HEK293 (cell line): ENCODE results near the gene INHBB.

Experiments
- CTCF ChIA-PET: fragments of 350-600 bp; formaldehyde crosslinking; extraction: SDS; loops from one replicate; lab custom pipeline; 2021; ENCODE audit warnings: antibody characterized with exemption; lab: Yijun Ruan, JAX
- POLR2A ChIA-PET: fragments of 300-600 bp; formaldehyde crosslinking; extraction: SDS; loops from one replicate; lab custom pipeline; 2020; ENCODE audit warnings: antibody characterized with exemption, inconsistent platforms; lab: Yijun Ruan, JAX
- H3K27ac ChIP-seq: fragments of 200-500 bp; sonication (Bioruptor generic); 2 replicates; pipeline ENCODE4 v1.5.1; 2014; ENCODE audit warnings: low read depth, low read length, control low read depth, inconsistent platforms; ENCODE audit errors: extremely low read depth
- H3K36me3 ChIP-seq, 2 experiments: fragments of 200-500 bp in 1 of 2; sonication (Bioruptor generic) in 1 of 2; 1 replicate in 1 of 2; 2 replicates in 1 of 2; pipeline ENCODE4 v1.5.1; 2014 to 2017; ENCODE audit warnings: inconsistent platforms in 2 of 2, low read length in 2 of 2; ENCODE audit not compliant: control insufficient read depth in 2 of 2, insufficient read depth in 1 of 2
- H3K4me1 ChIP-seq: fragments of 200-500 bp; sonication (Bioruptor generic); 2 replicates; pipeline ENCODE4 v1.5.1; 2014; ENCODE audit warnings: mild to moderate bottlenecking, low read length, inconsistent platforms; ENCODE audit not compliant: control insufficient read depth, insufficient read depth
- H3K4me3 ChIP-seq: 2 replicates; pipeline ENCODE4 v1.5.1; 2011; ENCODE audit warnings: low read depth, mild to moderate bottlenecking, control low read depth, low read length, moderate library complexity
- H3K9me3 ChIP-seq: fragments of 200-500 bp; sonication (Bioruptor generic); 2 replicates; pipeline ENCODE4 v1.5.1; 2014; ENCODE audit warnings: low read depth, low read length, inconsistent platforms; ENCODE audit not compliant: control insufficient read depth, insufficient read depth
- BCL11B ChIP-seq: fragments of 450-650 bp; formaldehyde crosslinking; IDR thresholded peaks from 2 replicates; pipeline ENCODE4 v1.5.1; 2016; ENCODE audit warnings: low read depth, missing biosample characterization, missing genetic modification characterization
- RBAK ChIP-seq: fragments of 450-650 bp; formaldehyde crosslinking; IDR thresholded peaks from 2 replicates; pipeline ENCODE4 v1.5.1; 2016; ENCODE audit warnings: missing biosample characterization, missing genetic modification characterization
- SP7 ChIP-seq: fragments of 450-650 bp; formaldehyde crosslinking; IDR thresholded peaks from 2 replicates; pipeline ENCODE4 v1.5.1; 2016; ENCODE audit warnings: missing biosample characterization, missing genetic modification characterization
- ZNF121 ChIP-seq: fragments of 450-650 bp; formaldehyde crosslinking; IDR thresholded peaks from 2 replicates; pipeline ENCODE4 v1.5.1; 2016; ENCODE audit warnings: missing biosample characterization, missing genetic modification characterization
- ZNF184 ChIP-seq: fragments of 450-650 bp; IDR thresholded peaks from 2 replicates; pipeline ENCODE4 v1.5.1; 2018; ENCODE audit warnings: missing biosample characterization, mild to moderate bottlenecking, missing genetic modification characterization
- ZNF37A ChIP-seq: fragments of 450-650 bp; IDR thresholded peaks from 2 replicates; pipeline ENCODE4 v1.5.1; 2018; ENCODE audit warnings: missing biosample characterization, missing genetic modification characterization
- ZNF514 ChIP-seq: fragments of 450-650 bp; formaldehyde crosslinking; IDR thresholded peaks from 2 replicates; pipeline ENCODE4 v1.5.1; 2016; ENCODE audit warnings: missing biosample characterization, missing genetic modification characterization
- ZNF555 ChIP-seq: fragments of 450-650 bp; formaldehyde crosslinking; conservative IDR thresholded peaks from 2 replicates; pipeline ENCODE4 v1.5.1; 2017; ENCODE audit warnings: missing biosample characterization, mild to moderate bottlenecking, missing genetic modification characterization, inconsistent platforms
- ZNF654 ChIP-seq: fragments of 450-650 bp; formaldehyde crosslinking; IDR thresholded peaks from 2 replicates; pipeline ENCODE4 v1.5.1; 2016; ENCODE audit warnings: low read depth, missing biosample characterization, missing genetic modification characterization
- ZNF792 ChIP-seq: fragments of 450-650 bp; formaldehyde crosslinking; IDR thresholded peaks from 2 replicates; pipeline ENCODE4 v1.5.1; 2016; ENCODE audit warnings: missing biosample characterization, missing genetic modification characterization
- TF ChIP-seq, protein P1 (sequence below): fragments of 450-650 bp; formaldehyde crosslinking; IDR thresholded peaks from 2 replicates; pipeline ENCODE4 v1.5.1; 2016; ENCODE audit warnings: missing biosample characterization, missing genetic modification characterization
- TF ChIP-seq, protein P2 (sequence below): fragments of 450-650 bp; formaldehyde crosslinking; IDR thresholded peaks from 2 replicates; pipeline ENCODE4 v1.5.1; 2016; ENCODE audit warnings: missing biosample characterization, missing genetic modification characterization
- TF ChIP-seq, protein P3 (sequence below): fragments of 450-650 bp; formaldehyde crosslinking; IDR thresholded peaks from 2 replicates; pipeline ENCODE4 v1.5.1; 2016; ENCODE audit warnings: missing biosample characterization, missing genetic modification characterization
- TF ChIP-seq, protein P4 (sequence below): fragments of 450-650 bp; formaldehyde crosslinking; IDR thresholded peaks from 2 replicates; pipeline ENCODE4 v1.5.1; 2016; ENCODE audit warnings: missing biosample characterization, missing genetic modification characterization, low read depth
- TF ChIP-seq, protein P5 (sequence below): fragments of 450-650 bp; formaldehyde crosslinking; IDR thresholded peaks from 2 replicates; pipeline ENCODE4 v1.5.1; 2016; ENCODE audit warnings: missing biosample characterization, missing genetic modification characterization, borderline replicate concordance
- TF ChIP-seq, protein P6 (sequence below): fragments of 450-650 bp; formaldehyde crosslinking; IDR thresholded peaks from 2 replicates; pipeline ENCODE4 v1.5.1; 2016; ENCODE audit warnings: missing biosample characterization, missing genetic modification characterization
- TF ChIP-seq, protein P7 (sequence below): fragments of 450-650 bp; formaldehyde crosslinking; IDR thresholded peaks from 2 replicates; pipeline ENCODE4 v1.5.1; 2016; ENCODE audit warnings: missing biosample characterization, missing genetic modification characterization
- TF ChIP-seq, protein P8 (sequence below): sonication (generic); formaldehyde crosslinking; IDR thresholded peaks from 2 replicates; pipeline ENCODE4 v1.8.1; 2022; ENCODE audit warnings: mild to moderate bottlenecking, moderate library complexity, missing genetic modification reagents

INHBB gene

DNA sequence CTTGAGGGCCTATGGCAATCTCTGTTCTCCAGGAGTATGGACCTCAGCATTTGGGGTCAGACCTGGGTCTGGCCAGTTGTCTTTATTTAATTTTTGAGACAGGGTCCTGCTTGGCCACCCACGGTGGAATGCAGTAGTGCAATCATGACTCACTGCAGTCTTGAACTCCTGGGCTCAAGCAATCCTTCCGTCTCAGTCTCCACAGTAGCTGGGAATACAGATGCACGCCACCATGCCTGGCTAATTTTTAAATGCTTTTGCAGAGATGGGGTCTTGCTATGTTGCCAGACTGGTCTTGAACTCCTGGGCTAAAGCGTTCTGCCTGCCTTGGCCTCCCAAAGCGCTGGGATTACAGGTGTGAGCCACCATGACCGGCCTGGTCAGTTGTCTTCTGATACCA is 46.4 kb upstream of the INHBB start (continued):
- no peak for TF ChIP-seq RBAK (tag by site-specific recombination)
- TF ChIP-seq ZNF555 (tag by site-specific recombination): no peak
- TF ChIP-seq ZNF37A (tag by site-specific recombination): no peak
- no peak for TF ChIP-seq ZNF792
- no peak for TF ChIP-seq ZNF514 (tag by site-specific recombination)
- TF ChIP-seq, protein P1, sequence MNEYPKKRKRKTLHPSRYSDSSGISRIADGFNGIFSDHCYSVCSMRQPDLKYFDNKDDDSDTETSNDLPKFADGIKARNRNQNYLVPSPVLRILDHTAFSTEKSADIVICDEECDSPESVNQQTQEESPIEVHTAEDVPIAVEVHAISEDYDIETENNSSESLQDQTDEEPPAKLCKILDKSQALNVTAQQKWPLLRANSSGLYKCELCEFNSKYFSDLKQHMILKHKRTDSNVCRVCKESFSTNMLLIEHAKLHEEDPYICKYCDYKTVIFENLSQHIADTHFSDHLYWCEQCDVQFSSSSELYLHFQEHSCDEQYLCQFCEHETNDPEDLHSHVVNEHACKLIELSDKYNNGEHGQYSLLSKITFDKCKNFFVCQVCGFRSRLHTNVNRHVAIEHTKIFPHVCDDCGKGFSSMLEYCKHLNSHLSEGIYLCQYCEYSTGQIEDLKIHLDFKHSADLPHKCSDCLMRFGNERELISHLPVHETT: no peak
- TF ChIP-seq, protein P2, sequence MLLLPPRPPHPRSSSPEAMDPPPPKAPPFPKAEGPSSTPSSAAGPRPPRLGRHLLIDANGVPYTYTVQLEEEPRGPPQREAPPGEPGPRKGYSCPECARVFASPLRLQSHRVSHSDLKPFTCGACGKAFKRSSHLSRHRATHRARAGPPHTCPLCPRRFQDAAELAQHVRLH: no peak
- TF ChIP-seq, protein P3, sequence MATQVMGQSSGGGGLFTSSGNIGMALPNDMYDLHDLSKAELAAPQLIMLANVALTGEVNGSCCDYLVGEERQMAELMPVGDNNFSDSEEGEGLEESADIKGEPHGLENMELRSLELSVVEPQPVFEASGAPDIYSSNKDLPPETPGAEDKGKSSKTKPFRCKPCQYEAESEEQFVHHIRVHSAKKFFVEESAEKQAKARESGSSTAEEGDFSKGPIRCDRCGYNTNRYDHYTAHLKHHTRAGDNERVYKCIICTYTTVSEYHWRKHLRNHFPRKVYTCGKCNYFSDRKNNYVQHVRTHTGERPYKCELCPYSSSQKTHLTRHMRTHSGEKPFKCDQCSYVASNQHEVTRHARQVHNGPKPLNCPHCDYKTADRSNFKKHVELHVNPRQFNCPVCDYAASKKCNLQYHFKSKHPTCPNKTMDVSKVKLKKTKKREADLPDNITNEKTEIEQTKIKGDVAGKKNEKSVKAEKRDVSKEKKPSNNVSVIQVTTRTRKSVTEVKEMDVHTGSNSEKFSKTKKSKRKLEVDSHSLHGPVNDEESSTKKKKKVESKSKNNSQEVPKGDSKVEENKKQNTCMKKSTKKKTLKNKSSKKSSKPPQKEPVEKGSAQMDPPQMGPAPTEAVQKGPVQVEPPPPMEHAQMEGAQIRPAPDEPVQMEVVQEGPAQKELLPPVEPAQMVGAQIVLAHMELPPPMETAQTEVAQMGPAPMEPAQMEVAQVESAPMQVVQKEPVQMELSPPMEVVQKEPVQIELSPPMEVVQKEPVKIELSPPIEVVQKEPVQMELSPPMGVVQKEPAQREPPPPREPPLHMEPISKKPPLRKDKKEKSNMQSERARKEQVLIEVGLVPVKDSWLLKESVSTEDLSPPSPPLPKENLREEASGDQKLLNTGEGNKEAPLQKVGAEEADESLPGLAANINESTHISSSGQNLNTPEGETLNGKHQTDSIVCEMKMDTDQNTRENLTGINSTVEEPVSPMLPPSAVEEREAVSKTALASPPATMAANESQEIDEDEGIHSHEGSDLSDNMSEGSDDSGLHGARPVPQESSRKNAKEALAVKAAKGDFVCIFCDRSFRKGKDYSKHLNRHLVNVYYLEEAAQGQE: no peak

DNA sequence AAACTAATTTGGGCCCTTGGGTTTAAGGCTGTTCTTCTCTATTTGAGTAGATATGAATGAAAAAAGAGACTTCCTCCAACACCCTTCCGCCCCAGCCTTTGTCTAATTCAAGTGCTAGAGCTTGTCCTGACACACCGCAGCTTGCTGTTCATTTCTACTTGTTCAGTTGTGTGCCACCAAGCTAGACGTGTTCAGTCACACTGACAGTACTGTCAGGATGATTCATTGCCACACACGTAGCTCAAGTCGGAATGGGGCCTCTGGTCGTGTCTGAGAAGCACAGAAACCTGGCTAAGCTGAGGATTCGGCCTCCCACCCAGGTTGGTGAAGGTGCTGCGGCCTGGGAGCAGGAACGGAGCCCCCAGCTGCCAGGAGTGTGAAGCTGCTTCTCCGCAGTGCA is 45.6 kb upstream of the INHBB start:
- Histone ChIP-seq H3K36me3 (no peaks in the 10 kb centered on the region), H3K9me3 (no peaks in the 10 kb centered on the region), H3K4me3 (no peak overlapping the region), H3K4me1 (no peaks in the 10 kb centered on the region), H3K27ac (no peak overlapping the region)
- POLR2A ChIA-PET: no interaction called here
- CTCF ChIA-PET: interaction anchor here (11.2 kb wide), 1 partner anchor 12 kb away, joined by 74 read pairs; no protein-coding TSS in a partner anchor
- TF ChIP-seq, protein P4, sequence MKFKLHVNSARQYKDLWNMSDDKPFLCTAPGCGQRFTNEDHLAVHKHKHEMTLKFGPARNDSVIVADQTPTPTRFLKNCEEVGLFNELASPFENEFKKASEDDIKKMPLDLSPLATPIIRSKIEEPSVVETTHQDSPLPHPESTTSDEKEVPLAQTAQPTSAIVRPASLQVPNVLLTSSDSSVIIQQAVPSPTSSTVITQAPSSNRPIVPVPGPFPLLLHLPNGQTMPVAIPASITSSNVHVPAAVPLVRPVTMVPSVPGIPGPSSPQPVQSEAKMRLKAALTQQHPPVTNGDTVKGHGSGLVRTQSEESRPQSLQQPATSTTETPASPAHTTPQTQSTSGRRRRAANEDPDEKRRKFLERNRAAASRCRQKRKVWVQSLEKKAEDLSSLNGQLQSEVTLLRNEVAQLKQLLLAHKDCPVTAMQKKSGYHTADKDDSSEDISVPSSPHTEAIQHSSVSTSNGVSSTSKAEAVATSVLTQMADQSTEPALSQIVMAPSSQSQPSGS (tag by site-specific recombination): no peak
- no peak for TF ChIP-seq ZNF654 (tag by site-specific recombination)
- TF ChIP-seq, protein P5, sequence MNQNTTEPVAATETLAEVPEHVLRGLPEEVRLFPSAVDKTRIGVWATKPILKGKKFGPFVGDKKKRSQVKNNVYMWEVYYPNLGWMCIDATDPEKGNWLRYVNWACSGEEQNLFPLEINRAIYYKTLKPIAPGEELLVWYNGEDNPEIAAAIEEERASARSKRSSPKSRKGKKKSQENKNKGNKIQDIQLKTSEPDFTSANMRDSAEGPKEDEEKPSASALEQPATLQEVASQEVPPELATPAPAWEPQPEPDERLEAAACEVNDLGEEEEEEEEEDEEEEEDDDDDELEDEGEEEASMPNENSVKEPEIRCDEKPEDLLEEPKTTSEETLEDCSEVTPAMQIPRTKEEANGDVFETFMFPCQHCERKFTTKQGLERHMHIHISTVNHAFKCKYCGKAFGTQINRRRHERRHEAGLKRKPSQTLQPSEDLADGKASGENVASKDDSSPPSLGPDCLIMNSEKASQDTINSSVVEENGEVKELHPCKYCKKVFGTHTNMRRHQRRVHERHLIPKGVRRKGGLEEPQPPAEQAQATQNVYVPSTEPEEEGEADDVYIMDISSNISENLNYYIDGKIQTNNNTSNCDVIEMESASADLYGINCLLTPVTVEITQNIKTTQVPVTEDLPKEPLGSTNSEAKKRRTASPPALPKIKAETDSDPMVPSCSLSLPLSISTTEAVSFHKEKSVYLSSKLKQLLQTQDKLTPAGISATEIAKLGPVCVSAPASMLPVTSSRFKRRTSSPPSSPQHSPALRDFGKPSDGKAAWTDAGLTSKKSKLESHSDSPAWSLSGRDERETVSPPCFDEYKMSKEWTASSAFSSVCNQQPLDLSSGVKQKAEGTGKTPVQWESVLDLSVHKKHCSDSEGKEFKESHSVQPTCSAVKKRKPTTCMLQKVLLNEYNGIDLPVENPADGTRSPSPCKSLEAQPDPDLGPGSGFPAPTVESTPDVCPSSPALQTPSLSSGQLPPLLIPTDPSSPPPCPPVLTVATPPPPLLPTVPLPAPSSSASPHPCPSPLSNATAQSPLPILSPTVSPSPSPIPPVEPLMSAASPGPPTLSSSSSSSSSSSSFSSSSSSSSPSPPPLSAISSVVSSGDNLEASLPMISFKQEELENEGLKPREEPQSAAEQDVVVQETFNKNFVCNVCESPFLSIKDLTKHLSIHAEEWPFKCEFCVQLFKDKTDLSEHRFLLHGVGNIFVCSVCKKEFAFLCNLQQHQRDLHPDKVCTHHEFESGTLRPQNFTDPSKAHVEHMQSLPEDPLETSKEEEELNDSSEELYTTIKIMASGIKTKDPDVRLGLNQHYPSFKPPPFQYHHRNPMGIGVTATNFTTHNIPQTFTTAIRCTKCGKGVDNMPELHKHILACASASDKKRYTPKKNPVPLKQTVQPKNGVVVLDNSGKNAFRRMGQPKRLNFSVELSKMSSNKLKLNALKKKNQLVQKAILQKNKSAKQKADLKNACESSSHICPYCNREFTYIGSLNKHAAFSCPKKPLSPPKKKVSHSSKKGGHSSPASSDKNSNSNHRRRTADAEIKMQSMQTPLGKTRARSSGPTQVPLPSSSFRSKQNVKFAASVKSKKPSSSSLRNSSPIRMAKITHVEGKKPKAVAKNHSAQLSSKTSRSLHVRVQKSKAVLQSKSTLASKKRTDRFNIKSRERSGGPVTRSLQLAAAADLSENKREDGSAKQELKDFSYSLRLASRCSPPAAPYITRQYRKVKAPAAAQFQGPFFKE (tag by site-specific recombination): no peak
- TF ChIP-seq, protein P6, sequence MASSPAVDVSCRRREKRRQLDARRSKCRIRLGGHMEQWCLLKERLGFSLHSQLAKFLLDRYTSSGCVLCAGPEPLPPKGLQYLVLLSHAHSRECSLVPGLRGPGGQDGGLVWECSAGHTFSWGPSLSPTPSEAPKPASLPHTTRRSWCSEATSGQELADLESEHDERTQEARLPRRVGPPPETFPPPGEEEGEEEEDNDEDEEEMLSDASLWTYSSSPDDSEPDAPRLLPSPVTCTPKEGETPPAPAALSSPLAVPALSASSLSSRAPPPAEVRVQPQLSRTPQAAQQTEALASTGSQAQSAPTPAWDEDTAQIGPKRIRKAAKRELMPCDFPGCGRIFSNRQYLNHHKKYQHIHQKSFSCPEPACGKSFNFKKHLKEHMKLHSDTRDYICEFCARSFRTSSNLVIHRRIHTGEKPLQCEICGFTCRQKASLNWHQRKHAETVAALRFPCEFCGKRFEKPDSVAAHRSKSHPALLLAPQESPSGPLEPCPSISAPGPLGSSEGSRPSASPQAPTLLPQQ (tag by site-specific recombination): no peak
- TF ChIP-seq, protein P7, sequence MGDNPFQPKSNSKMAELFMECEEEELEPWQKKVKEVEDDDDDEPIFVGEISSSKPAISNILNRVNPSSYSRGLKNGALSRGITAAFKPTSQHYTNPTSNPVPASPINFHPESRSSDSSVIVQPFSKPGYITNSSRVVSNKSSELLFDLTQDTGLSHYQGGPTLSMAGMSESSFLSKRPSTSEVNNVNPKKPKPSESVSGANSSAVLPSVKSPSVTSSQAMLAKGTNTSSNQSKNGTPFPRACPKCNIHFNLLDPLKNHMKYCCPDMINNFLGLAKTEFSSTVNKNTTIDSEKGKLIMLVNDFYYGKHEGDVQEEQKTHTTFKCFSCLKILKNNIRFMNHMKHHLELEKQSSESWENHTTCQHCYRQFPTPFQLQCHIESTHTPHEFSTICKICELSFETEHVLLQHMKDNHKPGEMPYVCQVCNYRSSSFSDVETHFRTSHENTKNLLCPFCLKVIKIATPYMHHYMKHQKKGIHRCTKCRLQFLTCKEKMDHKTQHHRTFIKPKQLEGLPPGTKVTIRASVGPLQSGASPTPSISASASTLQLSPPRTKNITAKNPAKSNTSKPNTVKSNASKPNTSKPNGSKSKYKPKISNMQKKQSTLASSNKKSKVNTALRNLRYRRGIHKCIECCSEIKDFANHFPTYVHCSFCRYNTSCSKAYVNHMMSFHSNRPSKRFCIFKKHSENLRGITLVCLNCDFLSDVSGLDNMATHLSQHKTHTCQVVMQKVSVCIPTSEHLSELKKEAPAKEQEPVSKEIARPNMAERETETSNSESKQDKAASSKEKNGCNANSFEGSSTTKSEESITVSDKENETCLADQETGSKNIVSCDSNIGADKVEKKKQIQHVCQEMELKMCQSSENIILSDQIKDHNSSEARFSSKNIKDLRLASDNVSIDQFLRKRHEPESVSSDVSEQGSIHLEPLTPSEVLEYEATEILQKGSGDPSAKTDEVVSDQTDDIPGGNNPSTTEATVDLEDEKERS (tag by site-specific recombination): no peak
- TF ChIP-seq ZNF184 (tag by site-specific recombination): no peak
- no peak for TF ChIP-seq SP7 (tag by site-specific recombination)
- TF ChIP-seq ZNF121 (tag by site-specific recombination): no peak
- no peak for TF ChIP-seq BCL11B (tag by site-specific recombination)
- TF ChIP-seq ZNF37A (tag by site-specific recombination): no peak
- TF ChIP-seq, protein P8, sequence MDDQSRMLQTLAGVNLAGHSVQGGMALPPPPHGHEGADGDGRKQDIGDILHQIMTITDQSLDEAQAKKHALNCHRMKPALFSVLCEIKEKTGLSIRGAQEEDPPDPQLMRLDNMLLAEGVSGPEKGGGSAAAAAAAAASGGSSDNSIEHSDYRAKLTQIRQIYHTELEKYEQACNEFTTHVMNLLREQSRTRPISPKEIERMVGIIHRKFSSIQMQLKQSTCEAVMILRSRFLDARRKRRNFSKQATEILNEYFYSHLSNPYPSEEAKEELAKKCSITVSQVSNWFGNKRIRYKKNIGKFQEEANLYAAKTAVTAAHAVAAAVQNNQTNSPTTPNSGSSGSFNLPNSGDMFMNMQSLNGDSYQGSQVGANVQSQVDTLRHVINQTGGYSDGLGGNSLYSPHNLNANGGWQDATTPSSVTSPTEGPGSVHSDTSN: no peak
